GM21619 (cell line): Measurements from ENCODE around the gene TEX29.

Experiments
- ATAC-seq: cut with Tn5 transposase; IDR thresholded peaks from one replicate; pipeline ENCODE4 v1.9.1; 2021; ENCODE audit not compliant: unreplicated experiment

TEX29 gene

DNA sequence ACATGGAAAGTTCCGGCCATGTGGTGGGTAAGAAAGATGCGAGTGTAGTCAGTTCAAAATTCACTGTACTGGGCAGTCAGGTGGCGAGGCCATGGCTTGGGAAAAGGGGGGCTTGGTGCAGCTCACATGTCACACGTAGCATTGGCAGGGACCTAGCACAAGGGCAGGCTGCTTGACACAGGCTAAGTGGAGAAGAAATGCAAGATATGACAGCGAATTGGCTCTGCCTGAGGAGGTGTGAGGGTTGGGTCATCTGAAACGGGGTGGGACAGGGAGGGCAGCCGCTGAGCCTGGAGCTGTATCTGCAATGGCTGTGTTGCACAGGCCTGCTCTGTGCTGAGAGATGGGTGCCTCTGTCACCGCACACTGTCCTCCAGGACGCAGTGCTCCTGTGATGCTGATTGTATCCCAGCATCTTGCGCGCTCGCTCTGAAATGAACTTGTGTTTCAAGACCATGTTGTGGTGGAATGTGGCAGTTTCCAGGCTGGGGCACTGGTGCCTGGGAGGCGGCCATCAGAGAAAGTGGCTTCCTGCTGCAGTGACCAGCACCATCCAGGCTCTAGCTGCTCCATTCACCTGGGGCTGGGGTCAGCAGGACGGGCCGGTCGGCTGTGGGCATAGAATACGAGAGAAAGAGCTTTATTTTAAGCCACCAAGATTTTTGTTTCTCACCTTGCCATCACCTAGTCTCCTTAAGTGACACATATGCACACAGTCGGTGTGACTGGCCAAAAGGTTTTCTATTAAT lies 70.3 kb downstream of the TEX29 start:
- no peak for ATAC-seq

DNA sequence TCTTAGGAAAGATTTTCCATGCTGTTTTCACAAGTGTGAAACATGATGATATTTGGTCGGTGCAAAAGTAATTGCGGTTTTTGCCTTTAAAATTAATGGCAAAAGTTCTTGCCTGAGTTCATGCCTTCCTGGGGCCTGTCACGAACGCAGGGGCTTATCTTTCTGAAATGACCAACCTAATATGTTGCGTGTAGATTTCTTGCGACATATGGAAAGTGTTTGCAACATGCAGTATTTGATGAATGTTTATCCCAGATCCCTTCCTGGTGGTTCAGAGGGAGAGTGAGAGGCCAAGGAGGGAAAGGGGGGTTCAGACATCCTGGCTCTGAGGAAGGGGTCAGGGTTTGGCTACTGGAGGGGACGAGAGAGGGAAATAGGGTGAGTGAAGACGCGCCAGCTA lies 72.0 kb downstream of the TEX29 start:
- no peak for ATAC-seq

DNA sequence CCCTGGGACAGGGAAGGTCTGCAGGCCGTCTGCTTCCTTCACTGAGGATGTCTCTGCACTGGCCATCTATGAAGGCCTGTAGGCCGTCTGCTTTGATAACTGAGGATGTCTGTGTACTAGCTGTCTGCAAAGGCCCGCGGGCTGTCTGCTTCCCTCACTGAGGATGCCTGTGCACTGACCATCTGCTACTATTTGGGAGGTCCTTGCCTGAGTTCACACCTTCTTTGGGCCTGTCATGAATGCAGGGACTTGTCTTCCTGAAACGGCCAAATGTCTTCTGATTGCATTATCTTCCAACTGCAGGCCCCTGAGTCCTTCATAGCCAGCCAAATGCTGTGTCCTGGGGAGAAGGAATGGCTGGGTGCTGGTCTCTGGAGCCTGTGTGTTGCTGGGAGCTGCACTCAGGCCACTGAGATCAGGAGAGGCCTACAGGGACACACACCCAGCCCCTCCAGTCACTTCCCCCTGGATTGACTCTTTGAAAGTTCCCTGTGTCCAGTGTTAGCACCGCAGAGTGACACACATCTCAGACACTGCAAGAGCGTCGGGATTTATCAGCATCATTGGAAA lies 72.9 kb downstream of the TEX29 start:
- no peak for ATAC-seq
